Effector memory CD8-positive, alpha-beta T cell (primary cell): ENCODE measurements around the gene SCD5.

Experiments used
- ATAC-seq: fragments of 150-1000 bp; cut with Tn5 transposase; replicated peaks from 2 replicates; pipeline ENCODE4 v1.10.0; 2021; ENCODE audit warnings: mild to moderate bottlenecking, moderate library complexity
- DNase-seq, 3 experiments: peaks; one replicate each; pipeline ENCODE4 v3.0.0; 2021
- H3K27ac Mint-ChIP-seq, 2 donors: one replicate each; pipeline ENCODE4 v1.8.0; 2022; ENCODE audit warnings: mild to moderate bottlenecking in 2 of 2, mixed read lengths in 2 of 2, moderate library complexity in 2 of 2
- H3K27me3 Mint-ChIP-seq, 2 donors: one replicate each; pipeline ENCODE4 v1.8.0; 2022; ENCODE audit warnings: mixed read lengths in 2 of 2
- H3K36me3 Mint-ChIP-seq: one replicate; pipeline ENCODE4 v1.8.0; 2022; ENCODE audit warnings: mild to moderate bottlenecking, moderate library complexity, mixed read lengths; ENCODE audit not compliant: insufficient read depth
- H3K4me1 Mint-ChIP-seq, 2 donors: one replicate each; pipeline ENCODE4 v1.8.0; 2022; ENCODE audit warnings: low read depth in 2 of 2, mixed read lengths in 2 of 2
- H3K4me3 Mint-ChIP-seq, 2 donors: one replicate each; pipeline ENCODE4 v1.8.0; 2022; ENCODE audit warnings: mild to moderate bottlenecking in 2 of 2, mixed read lengths in 2 of 2, moderate library complexity in 2 of 2
- H3K9me3 Mint-ChIP-seq, 2 donors: one replicate each; pipeline ENCODE4 v1.8.0; 2022; ENCODE audit warnings: mixed read lengths in 2 of 2

Gene SCD5

GRCh38 chr4:82773057-82773456 lies 25.5 kb downstream of the SCD5 start:
- no peaks in the 10 kb centered on the region for H3K27me3 Mint-ChIP-seq
- ATAC-seq (no peak), DNase-seq (no peak)
- H3K4me3 Mint-ChIP-seq: no peak overlapping the region
- no peaks in the 10 kb centered on the region for H3K9me3 Mint-ChIP-seq
- no peak overlapping the region for H3K27ac Mint-ChIP-seq
- no peaks in the 10 kb centered on the region for H3K36me3 Mint-ChIP-seq
- no peaks in the 10 kb centered on the region for H3K4me1 Mint-ChIP-seq

- peaks cover 4 to 15% of the 10 kb centered on the region in 2 donors for H3K9me3 Mint-ChIP-seq
- H3K4me1 Mint-ChIP-seq: no peaks in the 10 kb centered on the region
- H3K4me3 Mint-ChIP-seq: no peak overlapping the region
- DNase-seq (no peak), ATAC-seq (no peak)
- no peaks in the 10 kb centered on the region for H3K27me3 Mint-ChIP-seq
- no peaks in the 10 kb centered on the region for H3K36me3 Mint-ChIP-seq
- no peak overlapping the region for H3K27ac Mint-ChIP-seq
Measured at GRCh38 chr4:82770607-82771006, 28.0 kb downstream of the SCD5 start.

GRCh38 chr4:82765134-82765533 lies 33.5 kb downstream of the SCD5 start:
- DNase-seq: no peak
- Mint-ChIP-seq H3K9me3 (peaks cover 4 to 15% of the 10 kb centered on the region in 2 donors), H3K27me3 (no peaks in the 10 kb centered on the region), H3K4me1 (peaks cover 0 to 12% of the 10 kb centered on the region in 2 donors), H3K27ac (no peak overlapping the region), H3K36me3 (no peaks in the 10 kb centered on the region), H3K4me3 (no peak overlapping the region)
- ATAC-seq: no peak

- peaks cover 3 to 16% of the 10 kb centered on the region in 2 donors for H3K4me1 Mint-ChIP-seq
- no peak overlapping the region for H3K4me3 Mint-ChIP-seq
- H3K27me3 Mint-ChIP-seq: no peaks in the 10 kb centered on the region
- peaks cover 0 to 4% of the 10 kb centered on the region in 2 donors for H3K9me3 Mint-ChIP-seq
- DNase-seq (no peak), ATAC-seq (no peak)
- no peak overlapping the region for H3K27ac Mint-ChIP-seq
- H3K36me3 Mint-ChIP-seq: no peaks in the 10 kb centered on the region
Measured at GRCh38 chr4:82761229-82761628, 37.4 kb downstream of the SCD5 start.

GRCh38 chr4:82758701-82759685 lies 39.6 kb downstream of the SCD5 start:
- DNase-seq (no peak), ATAC-seq (no peak)
- H3K36me3 Mint-ChIP-seq: no peaks in the 10 kb centered on the region
- peaks cover 3 to 14% of the 10 kb centered on the region in 2 donors for H3K4me1 Mint-ChIP-seq
- H3K4me3 Mint-ChIP-seq: no peak overlapping the region
- H3K27ac Mint-ChIP-seq: no peak overlapping the region
- no peaks in the 10 kb centered on the region for H3K9me3 Mint-ChIP-seq
- H3K27me3 Mint-ChIP-seq: no peaks in the 10 kb centered on the region

- no peak overlapping the region for H3K27ac Mint-ChIP-seq
- ATAC-seq: no peak
- DNase-seq: no peak
- H3K4me3 Mint-ChIP-seq: no peak overlapping the region
- H3K36me3 Mint-ChIP-seq: no peaks in the 10 kb centered on the region
- peaks cover 3 to 16% of the 10 kb centered on the region in 2 donors for H3K4me1 Mint-ChIP-seq
- H3K27me3 Mint-ChIP-seq: no peaks in the 10 kb centered on the region
- no peaks in the 10 kb centered on the region for H3K9me3 Mint-ChIP-seq
Measured at GRCh38 chr4:82756061-82756460, 42.5 kb downstream of the SCD5 start.

GRCh38 chr4:82755650-82756049 lies 42.9 kb downstream of the SCD5 start:
- DNase-seq (no peak), ATAC-seq (no peak)
- Mint-ChIP-seq H3K4me3 (no peak overlapping the region), H3K36me3 (no peaks in the 10 kb centered on the region), H3K9me3 (no peaks in the 10 kb centered on the region), H3K27ac (no peak overlapping the region), H3K27me3 (no peaks in the 10 kb centered on the region), H3K4me1 (peaks cover 3 to 18% of the 10 kb centered on the region in 2 donors)

- DNase-seq: no peak
- Mint-ChIP-seq H3K4me3 (no peak overlapping the region), H3K4me1 (peaks cover 3 to 13% of the 10 kb centered on the region in 2 donors), H3K27ac (no peak overlapping the region), H3K9me3 (no peaks in the 10 kb centered on the region), H3K27me3 (no peaks in the 10 kb centered on the region), H3K36me3 (no peaks in the 10 kb centered on the region)
- ATAC-seq: no peak
Measured at GRCh38 chr4:82754513-82755165, 44.0 kb downstream of the SCD5 start.

- no peaks in the 10 kb centered on the region for H3K9me3 Mint-ChIP-seq
- ATAC-seq (no peak), DNase-seq (no peak)
- H3K36me3 Mint-ChIP-seq: no peaks in the 10 kb centered on the region
- no peak overlapping the region for H3K4me3 Mint-ChIP-seq
- H3K27ac Mint-ChIP-seq: no peak overlapping the region
- H3K4me1 Mint-ChIP-seq: peaks cover 1 to 11% of the 10 kb centered on the region in 2 donors
- H3K27me3 Mint-ChIP-seq: no peaks in the 10 kb centered on the region
Measured at GRCh38 chr4:82753725-82754410, 44.7 kb downstream of the SCD5 start.

GRCh38 chr4:82753238-82753637 lies 45.4 kb downstream of the SCD5 start:
- Mint-ChIP-seq H3K27ac (no peak overlapping the region), H3K36me3 (no peaks in the 10 kb centered on the region), H3K27me3 (no peaks in the 10 kb centered on the region), H3K4me1 (peaks cover 0 to 10% of the 10 kb centered on the region in 2 donors), H3K4me3 (no peak overlapping the region), H3K9me3 (no peaks in the 10 kb centered on the region)
- ATAC-seq: no peak
- no peak for DNase-seq

- Mint-ChIP-seq H3K4me1 (peaks cover 0 to 7% of the 10 kb centered on the region in 2 donors), H3K9me3 (no peaks in the 10 kb centered on the region), H3K27me3 (peaks cover 0 to 10% of the 10 kb centered on the region in 2 donors), H3K36me3 (no peaks in the 10 kb centered on the region), H3K27ac (no peak overlapping the region), H3K4me3 (no peak overlapping the region)
- ATAC-seq (no peak), DNase-seq (no peak)
Measured at GRCh38 chr4:82748810-82749470, 49.7 kb downstream of the SCD5 start.

GRCh38 chr4:82747686-82748575 lies 50.7 kb downstream of the SCD5 start:
- H3K36me3 Mint-ChIP-seq: no peaks in the 10 kb centered on the region
- DNase-seq: no peak
- no peak overlapping the region for H3K27ac Mint-ChIP-seq
- no peaks in the 10 kb centered on the region for H3K9me3 Mint-ChIP-seq
- H3K27me3 Mint-ChIP-seq: peaks cover 0 to 10% of the 10 kb centered on the region in 2 donors
- ATAC-seq: no peak
- H3K4me3 Mint-ChIP-seq: no peak overlapping the region
- peaks cover 0 to 3% of the 10 kb centered on the region in 2 donors for H3K4me1 Mint-ChIP-seq
